HG03045 (cell line): ENCODE results near the gene KRT5.

Source experiments
- ATAC-seq: cut with Tn5 transposase; IDR thresholded peaks from one replicate; pipeline ENCODE4 v1.9.1; 2021; ENCODE audit warnings: mild to moderate bottlenecking, moderate library complexity; ENCODE audit not compliant: unreplicated experiment

The KRT5 gene

DNA sequence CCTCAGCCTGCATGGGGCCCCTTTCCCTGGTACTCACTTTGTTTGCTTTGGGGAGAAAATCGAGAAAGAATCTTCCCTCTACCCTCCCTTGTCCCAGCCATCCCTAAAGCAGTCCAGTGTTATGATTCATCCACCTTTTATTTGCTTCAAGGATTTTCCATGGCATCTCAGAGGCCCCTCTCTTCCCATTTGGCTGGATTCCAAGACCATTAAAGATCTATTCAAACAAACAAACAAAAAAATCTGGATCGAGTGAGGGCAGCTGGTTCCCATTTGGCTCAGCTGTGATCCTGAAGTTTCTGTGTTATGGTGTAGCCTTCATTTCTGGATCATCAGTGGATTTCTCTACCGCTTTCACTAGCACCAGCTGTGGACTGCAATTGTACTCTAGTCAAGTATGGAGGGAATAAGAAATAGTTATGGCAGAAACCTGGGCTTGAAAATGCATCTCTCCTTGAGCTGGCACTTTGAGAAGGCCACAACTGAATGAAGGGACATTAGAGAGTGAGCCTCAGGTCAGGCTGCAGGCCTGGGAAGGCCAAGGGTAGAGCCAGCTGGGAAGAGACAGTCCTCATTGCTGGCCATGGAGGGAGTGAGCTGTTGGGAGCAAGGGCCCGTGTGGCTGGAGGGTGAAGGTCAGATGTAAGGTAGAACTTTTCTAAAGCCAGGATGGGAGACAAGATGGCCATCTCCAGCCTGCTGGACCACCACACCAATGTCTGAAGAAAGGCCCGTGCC, 19.1 kb upstream of the KRT5 start:
- no peak for ATAC-seq

GRCh38 chr12:52537101-52537500, 16.9 kb upstream of the KRT5 start:
- no peak for ATAC-seq

DNA sequence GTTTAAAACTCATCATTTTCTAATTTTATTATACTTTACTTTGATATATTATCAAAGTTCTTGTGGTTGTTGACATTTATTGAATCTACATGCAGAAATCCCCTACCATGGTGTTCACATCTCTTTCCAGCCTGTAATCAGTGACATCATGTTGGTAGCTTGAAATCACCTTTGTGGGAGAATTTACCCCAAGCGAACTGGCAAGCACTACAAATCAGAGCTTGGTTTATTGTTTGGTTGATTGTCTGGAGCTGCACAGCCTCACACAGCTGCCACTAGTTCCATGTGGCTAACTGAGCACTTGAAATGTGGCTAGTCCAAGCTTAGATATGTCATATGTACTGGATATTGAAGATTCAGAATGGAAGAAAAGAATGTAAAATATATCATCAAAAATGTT, 15.4 kb upstream of the KRT5 start:
- no peak for ATAC-seq

DNA sequence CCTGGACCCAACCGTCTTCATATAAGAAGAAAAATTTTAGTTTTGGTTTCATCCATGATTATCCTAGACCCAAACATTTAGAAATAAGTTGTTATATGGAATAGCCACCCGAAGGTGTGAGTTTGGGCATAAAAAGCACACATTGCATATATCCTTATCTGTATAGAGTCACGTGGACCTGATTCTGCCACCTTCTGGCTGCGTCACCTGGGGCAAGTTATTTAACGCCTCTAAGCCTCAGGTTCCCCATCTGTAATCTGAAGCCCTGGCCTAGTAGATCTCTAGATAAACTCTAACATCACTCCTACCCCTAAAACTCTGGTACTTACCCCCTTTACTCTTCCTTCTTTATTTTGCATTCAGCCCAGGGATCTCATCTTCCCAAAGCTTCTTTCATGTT, 14.3 kb upstream of the KRT5 start:
- ATAC-seq: no peak

DNA sequence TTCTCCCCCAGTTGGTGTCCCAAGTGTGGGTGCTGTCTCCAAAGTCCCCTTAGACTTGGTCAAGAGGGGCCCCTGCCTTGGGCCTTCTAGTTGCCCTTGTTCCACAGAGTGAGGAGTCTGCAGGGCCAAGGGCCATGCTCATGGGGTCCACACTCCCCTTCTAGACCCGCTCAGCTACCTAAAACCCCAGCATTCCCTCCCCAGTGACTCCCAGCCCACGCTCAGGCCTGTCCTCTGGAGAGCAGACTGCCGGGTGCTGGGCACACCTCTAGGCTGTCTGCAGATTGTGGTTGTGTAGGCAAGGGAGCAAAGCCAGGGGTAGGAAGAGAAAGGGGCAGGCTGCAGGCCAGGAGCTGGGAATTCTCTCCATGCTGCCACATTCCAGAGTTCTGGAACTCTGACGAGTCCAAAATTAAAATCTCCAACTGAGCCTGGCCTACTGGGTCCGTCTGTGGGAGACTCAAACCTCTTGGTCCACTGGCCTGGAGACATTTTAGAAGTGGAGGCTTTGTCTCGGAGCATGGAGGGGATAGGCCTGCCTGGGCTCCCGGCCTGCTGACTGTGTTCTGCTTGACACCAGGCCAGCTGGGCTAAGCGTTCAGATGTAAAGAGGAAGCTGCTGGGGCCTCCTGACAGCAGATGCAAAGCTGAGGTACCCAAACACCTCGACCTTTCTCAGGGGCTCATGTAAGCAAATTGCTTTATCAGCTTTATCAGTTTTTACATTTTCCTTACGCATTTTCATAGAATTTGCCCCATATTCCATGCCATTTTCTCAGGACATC, 13.7 kb upstream of the KRT5 start:
- no peak for ATAC-seq

DNA sequence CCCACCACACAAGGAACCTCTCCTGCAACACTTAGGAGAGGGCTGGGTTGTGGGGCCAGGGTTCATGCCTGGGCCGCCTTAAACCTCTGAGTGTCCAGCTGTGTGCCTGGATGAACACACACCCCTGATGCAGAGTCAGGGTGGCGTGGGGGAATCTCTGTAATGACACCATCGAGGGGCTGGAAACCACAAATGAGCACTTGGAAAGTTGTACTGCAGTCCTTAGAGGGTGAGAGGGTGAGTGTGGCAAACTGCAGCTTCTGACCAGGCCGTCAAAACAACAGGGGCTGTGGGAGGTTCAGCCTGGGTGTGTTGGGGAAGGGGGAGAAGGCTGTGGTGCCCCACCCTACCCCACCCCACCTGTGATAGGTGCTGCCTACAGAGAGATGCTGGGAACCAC, 12.4 kb upstream of the KRT5 start:
- no peak for ATAC-seq

- no peak for ATAC-seq
Observed at GRCh38 chr12:52531566-52532300, 11.5 kb upstream of the KRT5 start.

DNA sequence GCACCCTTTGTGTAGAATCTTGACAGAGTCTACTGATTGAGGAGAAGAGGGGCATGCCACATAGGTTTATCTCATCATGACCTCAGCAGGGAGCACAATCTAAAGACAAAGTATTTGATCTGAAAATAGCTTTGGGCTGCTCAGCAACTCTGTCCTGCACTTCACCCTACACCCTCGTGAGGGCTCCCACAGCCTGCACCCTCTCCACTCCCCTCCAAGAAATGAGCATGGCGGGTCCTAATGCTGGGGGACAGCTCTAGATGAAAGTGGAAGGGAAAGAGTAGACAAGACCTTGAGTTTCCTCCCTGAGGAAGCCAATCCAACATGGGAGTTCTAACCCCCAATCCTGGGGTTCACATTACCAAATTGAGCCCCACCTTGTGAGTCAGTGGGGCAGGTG, 10.7 kb upstream of the KRT5 start:
- no peak for ATAC-seq

DNA sequence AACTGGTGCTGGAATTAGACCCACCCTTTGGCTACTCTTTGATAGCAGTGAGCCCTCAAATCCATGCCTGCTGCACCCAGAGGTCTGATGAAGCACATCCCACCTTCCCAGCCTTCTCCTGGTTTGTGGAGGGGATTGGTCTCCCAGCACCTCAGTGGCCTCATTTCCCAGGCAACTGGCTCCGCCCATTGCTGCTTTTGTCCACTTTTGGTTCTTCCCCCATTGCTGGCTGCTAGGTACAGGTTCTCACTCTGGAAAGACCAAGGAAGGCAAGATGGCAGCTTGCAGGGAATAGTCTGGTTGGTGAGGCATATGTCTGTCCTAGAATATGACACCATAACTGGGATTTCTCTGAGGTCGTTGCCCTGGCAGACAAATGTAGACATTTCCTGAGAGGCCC, 10.2 kb upstream of the KRT5 start:
- ATAC-seq: no peak

DNA sequence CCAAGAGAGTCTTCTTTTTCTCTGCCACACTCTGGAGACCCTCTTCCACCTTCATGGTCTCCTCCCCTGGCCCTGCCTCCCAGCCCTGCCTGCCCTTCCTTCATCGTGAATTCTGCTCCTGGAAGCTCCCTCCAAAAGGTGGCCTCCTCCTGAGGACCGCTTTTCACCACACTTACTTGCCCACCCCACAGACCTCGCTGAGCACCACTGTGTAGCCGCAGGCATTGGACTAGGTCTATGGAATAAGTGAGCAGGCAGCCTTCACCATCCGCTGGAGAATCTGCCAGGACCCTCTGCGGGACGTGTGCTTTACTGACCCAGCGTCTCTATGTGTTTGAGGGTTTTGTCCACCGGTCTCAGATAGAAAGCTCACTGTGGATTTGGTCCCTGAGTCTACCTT, 9.7 kb upstream of the KRT5 start:
- no peak for ATAC-seq

GRCh38 chr12:52529417-52529816, 9.2 kb upstream of the KRT5 start:
- ATAC-seq: no peak

GRCh38 chr12:52528641-52529143, 8.5 kb upstream of the KRT5 start:
- no peak for ATAC-seq

DNA sequence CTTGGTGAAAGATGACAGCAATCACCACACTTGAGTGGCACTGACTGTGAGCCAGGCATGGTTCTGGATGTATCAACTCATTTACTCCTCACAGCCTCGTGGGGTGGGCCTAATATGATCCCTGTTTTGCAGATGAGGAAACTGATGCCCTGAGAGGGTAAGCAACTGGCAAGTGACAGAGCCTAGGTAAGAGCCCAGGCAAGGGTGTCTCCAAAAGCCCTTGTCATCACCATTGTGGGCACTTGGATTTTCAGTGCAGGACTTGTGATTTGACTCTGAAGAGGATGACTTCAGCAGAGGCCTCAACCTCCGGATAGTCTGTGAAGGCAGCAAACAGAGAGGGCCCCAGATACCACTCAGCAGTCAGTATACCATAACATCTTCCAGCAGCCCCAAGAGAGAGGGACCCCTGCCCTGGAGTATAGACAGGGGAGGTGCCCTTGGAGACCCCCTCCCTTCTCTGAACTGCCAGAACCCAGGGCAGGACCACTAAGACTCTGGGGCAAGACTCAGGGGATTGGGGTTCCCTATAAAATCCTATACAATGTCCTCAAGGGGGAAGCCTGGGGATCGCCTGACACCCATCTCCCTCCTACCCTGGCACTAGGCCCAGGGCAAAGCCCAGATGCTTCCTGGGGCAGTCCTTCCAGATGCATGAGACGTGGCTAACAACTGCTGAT, 7.1 kb upstream of the KRT5 start:
- no peak for ATAC-seq

GRCh38 chr12:52526511-52526951, 6.3 kb upstream of the KRT5 start:
- no peak for ATAC-seq

- no peak for ATAC-seq
Observed at GRCh38 chr12:52525661-52526499, 5.7 kb upstream of the KRT5 start.

DNA sequence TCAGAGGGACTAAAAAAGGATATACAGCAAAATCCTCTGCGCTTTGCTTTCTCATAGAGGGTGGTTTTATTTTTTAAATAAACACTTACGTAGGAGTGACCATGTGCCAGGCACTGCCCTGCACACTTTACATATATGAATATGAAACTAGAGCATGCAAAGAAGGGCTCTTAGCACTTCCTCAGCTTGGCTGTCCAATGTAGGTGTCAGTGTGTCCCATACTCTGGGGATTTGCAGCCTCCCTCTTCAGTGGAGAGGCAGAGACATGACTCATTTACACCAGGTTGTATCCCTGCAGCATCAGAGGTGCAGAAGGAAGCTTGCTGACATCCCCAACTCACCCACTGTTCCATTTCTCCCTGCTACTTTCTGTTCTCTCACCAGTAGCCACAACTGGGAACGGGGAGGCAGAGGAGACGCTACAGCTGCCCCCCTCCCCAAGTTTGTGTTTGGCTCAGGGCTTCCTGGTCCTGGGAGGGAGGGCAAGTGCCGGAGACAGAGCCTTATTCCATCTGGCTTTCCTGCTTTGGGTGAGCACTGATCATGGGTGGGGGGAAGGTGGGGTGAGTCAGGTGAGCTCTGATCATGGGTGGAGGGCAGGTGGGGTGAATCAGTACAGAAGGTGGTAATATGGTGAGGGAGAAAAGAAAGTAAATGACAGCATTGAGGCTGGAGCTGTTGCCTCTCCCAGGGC, 4.9 kb upstream of the KRT5 start:
- no peak for ATAC-seq

DNA sequence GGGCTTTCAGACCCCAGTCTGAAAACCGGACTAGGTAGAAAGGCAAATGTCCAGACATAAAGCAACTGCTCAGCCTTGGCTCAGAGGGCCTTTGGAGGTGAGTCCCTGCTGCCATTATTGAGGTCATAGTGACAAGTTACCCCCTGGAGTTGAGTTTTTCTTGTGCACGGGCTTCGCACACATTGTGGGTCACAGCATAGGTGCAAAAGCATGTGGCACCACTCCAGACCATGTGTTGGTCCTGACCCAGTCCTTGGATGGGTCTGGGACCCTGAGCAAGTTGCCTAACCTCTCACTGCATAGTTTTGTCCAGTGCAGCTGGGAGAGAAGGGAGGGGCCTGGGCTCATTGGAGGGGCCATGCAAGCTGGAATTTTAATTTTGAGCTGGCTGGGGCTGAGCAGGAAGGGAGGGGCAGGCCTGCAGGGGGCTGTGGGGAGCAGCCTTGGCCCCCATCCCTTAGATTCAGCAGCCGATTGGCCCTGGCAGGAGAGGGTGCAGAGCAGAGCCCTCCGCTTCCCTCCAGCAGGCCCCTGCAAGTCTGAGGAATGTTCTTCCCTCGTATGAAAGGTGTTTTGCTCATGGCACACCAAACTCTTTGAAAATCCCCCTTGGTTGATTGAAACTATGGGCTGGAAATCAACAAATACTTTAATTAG, 4.2 kb upstream of the KRT5 start:
- no peak for ATAC-seq

- ATAC-seq: no peak
Observed at GRCh38 chr12:52523824-52524223, 3.6 kb upstream of the KRT5 start.
